GM10266 (cell line): ENCODE data around the gene WDFY3.

ENCODE experiments used
- DNase-seq: peaks from one replicate; pipeline ENCODE4 v3.0.0; 2012; ENCODE audit errors: extremely low spot score
- CTCF ChIP-seq: IDR thresholded peaks from 2 replicates; pipeline ENCODE4 v1.5.1; 2012; ENCODE audit warnings: mild to moderate bottlenecking, low read depth; ENCODE audit not compliant: control insufficient read depth, insufficient read depth; ENCODE audit errors: missing control alignments

WDFY3 gene

DNA sequence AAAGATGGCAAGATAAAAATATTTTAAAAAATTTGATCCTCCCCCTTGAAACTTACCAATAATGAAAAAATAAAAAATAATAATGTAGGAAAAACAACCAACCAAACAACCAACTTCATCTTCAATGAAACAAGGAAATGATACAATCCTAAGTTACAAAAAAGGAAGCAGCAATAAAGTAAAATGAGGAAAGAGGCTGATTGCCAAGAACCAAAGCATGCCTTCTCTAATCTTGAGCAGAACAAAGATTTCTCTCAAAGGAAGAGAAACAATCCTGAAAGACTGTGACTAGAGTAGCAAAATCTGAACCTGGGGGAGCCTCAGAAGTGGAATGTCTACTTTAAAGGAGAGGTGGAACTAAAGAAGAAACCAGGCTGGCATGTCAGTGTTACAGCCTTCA lies 10.9 kb upstream of the WDFY3 start:
- no peak for DNase-seq
- no peak for TF ChIP-seq CTCF

DNA sequence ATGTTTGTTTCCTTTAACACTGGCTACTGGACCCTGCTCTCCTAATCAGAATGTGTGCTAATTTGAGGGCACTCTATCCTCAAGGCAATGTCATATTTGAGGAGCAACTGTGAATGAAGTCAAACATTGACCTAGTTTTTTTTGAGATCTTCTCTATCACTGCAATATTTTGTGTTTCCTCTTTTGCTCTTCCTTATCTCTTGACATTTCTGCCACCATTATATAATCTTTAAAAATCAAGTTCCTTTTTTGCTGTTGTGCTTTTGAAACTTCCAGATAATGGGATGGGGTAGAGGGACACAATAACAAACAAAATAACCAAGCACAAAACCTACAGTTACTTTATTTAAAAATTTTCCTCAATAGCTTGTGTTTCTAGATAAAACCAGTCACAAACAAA lies 7.4 kb upstream of the WDFY3 start:
- no peak for DNase-seq
- no peak for TF ChIP-seq CTCF

DNA sequence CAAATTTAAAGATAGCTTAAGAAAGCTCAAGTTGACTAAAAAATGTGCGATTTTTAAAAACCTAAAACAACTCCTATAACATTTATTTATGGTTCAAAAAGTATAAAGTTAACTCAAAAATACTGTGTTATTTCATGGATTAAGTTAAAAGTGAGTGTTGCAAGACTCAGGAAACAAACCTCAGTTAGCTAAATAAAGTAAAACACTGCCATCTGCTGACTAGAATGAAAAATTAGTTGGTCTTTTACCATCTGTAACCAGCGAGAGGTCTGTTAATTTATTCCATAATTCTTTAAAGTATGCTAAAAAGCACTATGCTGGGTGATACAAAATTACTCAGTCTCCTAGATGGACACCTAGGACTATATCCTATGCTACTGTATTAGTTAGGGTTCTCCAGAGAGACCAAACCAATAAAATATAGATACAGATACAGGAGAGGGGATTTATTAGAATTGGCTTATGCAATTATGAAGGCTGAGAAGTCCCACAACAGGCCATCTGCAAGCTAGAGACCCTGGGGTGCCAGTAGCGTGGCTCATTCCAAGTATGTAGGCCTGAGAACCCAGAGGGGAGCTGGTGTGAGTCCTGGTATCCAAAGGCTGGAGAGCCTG lies 4.9 kb upstream of the WDFY3 start:
- peak; percentile 42 for TF ChIP-seq CTCF
- DNase-seq = peak; percentile 32

DNA sequence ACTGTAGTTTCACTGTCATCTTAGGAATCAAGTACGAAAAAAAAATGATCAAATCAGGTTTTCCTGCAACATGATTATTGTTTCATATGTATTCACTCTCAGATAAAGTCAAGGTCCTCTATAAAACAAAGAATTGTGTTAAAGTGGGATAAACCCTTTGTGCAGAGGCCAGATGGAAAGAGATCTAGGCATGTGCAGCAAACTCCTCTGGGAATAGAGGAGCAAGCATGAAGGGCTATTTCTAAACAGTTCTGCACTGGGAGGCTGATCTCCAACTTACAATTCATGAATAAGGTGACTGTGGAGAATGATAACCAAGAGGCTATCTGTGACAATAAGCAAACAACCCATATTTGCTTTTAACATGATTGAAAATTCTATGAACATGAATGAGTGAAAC lies 2.4 kb upstream of the WDFY3 start:
- no peak for TF ChIP-seq CTCF
- DNase-seq = no peak

GRCh38 chr4:84967243-84967690 lies 777 bp upstream of the WDFY3 start:
- TF ChIP-seq CTCF = no peak

GRCh38 chr4:84965553-84966381 lies 723 bp downstream of the WDFY3 start:
- no peak for TF ChIP-seq CTCF
- DNase-seq = peak; percentile 41

More at GRCh38 chr4:84967243-84967690, 777 bp upstream of the WDFY3 start:
- DNase-seq = no peak

- no peak for DNase-seq
- TF ChIP-seq CTCF = no peak
These were observed 1.4 kb downstream of the WDFY3 start for GRCh38 chr4:84964995-84965552.
